Endothelial cell of umbilical vein (primary cell): ENCODE data around the gene ZNF146. TPM values are rescaled to one million over a fixed set of nuclear protein-coding genes. Genes with fewer than 3 reads are reported as not detected.

Experiments
- BruUV-seq: library from RNA; stranded (reverse); fragments of 400-500 nt; replicated peaks from 2 replicates; lab custom pipeline; 2021; lab: Mats Ljungman, UMichigan
- CTCF ChIA-PET: fragments of 300-600, 350-600 bp; sonication (Branson Sonifier 250); formaldehyde crosslinking; loops from one replicate; lab custom pipeline; 2021; ENCODE audit warnings: antibody characterized with exemption, inconsistent platforms; lab: Charles Lee
- POLR2A ChIA-PET: fragments of 300-600, 350-600 bp; sonication (Branson Sonifier 250); formaldehyde crosslinking; loops from one replicate; lab custom pipeline; 2021; ENCODE audit warnings: antibody characterized with exemption, inconsistent platforms; lab: Charles Lee
- DNase-seq: peaks from one replicate; pipeline ENCODE4 v3.0.0-alpha.2; 2011; ENCODE audit warnings: low read depth, low spot score
- FAIRE-seq: peaks from 2 replicates; lab custom pipeline; 2011; peaks lifted over from hg19 to GRCh38; lab: Jason Lieb, UNC
- H2AFZ ChIP-seq: 2 replicates; pipeline ENCODE4 v1.6.0; 2012; ENCODE audit warnings: low read depth, low read length, control low read depth, inconsistent platforms
- H3K27ac ChIP-seq: 2 replicates; pipeline ENCODE4 v1.5.1; 2011; ENCODE audit warnings: low read depth, mild to moderate bottlenecking, control low read depth, low read length, moderate library complexity; ENCODE audit not compliant: insufficient read depth
- H3K27me3 ChIP-seq, 2 experiments: 2 replicates each; pipeline versions ENCODE4 v1.6.0 to v1.6.1; 2011; ENCODE audit warnings: low read length in 2 of 2, mixed read lengths in 1 of 2; ENCODE audit not compliant: control insufficient read depth in 2 of 2, insufficient read depth in 2 of 2
- H3K36me3 ChIP-seq, 2 experiments: 2 replicates in 1 of 2; 3 replicates in 1 of 2; pipeline ENCODE4 v1.5.1; 2011; ENCODE audit warnings: low read length in 2 of 2, mild to moderate bottlenecking in 1 of 2, moderate library complexity in 1 of 2; ENCODE audit not compliant: control insufficient read depth in 2 of 2, insufficient read depth in 2 of 2; ENCODE audit errors: extremely low read depth in 1 of 2
- H3K4me1 ChIP-seq: 3 replicates; pipeline ENCODE4 v1.5.1; 2011; ENCODE audit warnings: mild to moderate bottlenecking, low read length; ENCODE audit not compliant: control insufficient read depth, insufficient read depth; ENCODE audit errors: extremely low read depth
- H3K4me2 ChIP-seq: 2 replicates; pipeline ENCODE4 v1.6.1; 2011; ENCODE audit warnings: low read length, control low read depth, mixed read lengths; ENCODE audit not compliant: insufficient read depth
- H3K4me3 ChIP-seq, 3 experiments: fragments of 200-600 bp in 1 of 3; sonication (generic), shearing (Covaris generic) in 1 of 3; replicated peaks in 1 of 3; 2 replicates each; pipeline ENCODE4 v1.5.1; 2011 to 2016; ENCODE audit warnings: control low read depth in 3 of 3, low read length in 3 of 3, mild to moderate bottlenecking in 2 of 3, inconsistent platforms in 1 of 3, low read depth in 1 of 3, moderate library complexity in 1 of 3; ENCODE audit not compliant: insufficient read depth in 1 of 3
- H3K79me2 ChIP-seq: 2 replicates; pipeline ENCODE4 v1.6.0; 2012; ENCODE audit warnings: low read length, inconsistent platforms; ENCODE audit not compliant: control insufficient read depth, insufficient read depth
- H3K9ac ChIP-seq: replicated peaks from 2 replicates; pipeline ENCODE3; 2011; ENCODE audit warnings: low read length, control low read depth; ENCODE audit not compliant: insufficient read depth; ENCODE audit errors: extremely low read depth
- H3K9me1 ChIP-seq: replicated peaks from 3 replicates; pipeline ENCODE4 v1.6.0; 2011; ENCODE audit warnings: mild to moderate bottlenecking, low read length; ENCODE audit not compliant: control insufficient read depth, insufficient read depth; ENCODE audit errors: extremely low read depth
- H3K9me3 ChIP-seq: replicated peaks from 2 replicates; pipeline ENCODE4 v1.5.1; 2012; ENCODE audit warnings: low read length, inconsistent platforms; ENCODE audit not compliant: control insufficient read depth, insufficient read depth
- H4K20me1 ChIP-seq: replicated peaks from 2 replicates; pipeline ENCODE3; 2011; ENCODE audit warnings: mild to moderate bottlenecking, low read length; ENCODE audit not compliant: control insufficient read depth, insufficient read depth; ENCODE audit errors: extremely low read depth
- EZH2 ChIP-seq: IDR thresholded peaks from 2 replicates; pipeline ENCODE4 v1.6.1; 2012; ENCODE audit warnings: borderline replicate concordance, low read depth, mild to moderate bottlenecking, moderate library complexity, low read length, inconsistent platforms; ENCODE audit not compliant: severe bottlenecking
- FOS ChIP-seq: IDR thresholded peaks from 2 replicates; pipeline ENCODE4 v1.6.1; 2011; ENCODE audit warnings: mild to moderate bottlenecking, low read length, moderate library complexity, borderline replicate concordance; ENCODE audit not compliant: insufficient read depth
- GATA2 ChIP-seq: IDR thresholded peaks from 2 replicates; pipeline ENCODE4 v1.7.0; 2011; ENCODE audit warnings: low read depth, mild to moderate bottlenecking, moderate library complexity, mixed read lengths, low read length; ENCODE audit not compliant: insufficient read length, insufficient read depth
- JUN ChIP-seq: IDR thresholded peaks from 2 replicates; pipeline ENCODE4 v1.6.1; 2011; ENCODE audit warnings: borderline replicate concordance, low read depth; ENCODE audit not compliant: insufficient read length, insufficient read depth
- MYC ChIP-seq: IDR thresholded peaks from one replicate; pipeline ENCODE4 v1.6.1; 2011; ENCODE audit warnings: mild to moderate bottlenecking, low read depth, low read length
- POLR2A ChIP-seq: IDR thresholded peaks from 2 replicates; pipeline ENCODE4 v1.6.1; 2012; ENCODE audit warnings: low read depth, mild to moderate bottlenecking, control low read depth, low read length
- POLR2AphosphoS5 ChIP-seq: IDR thresholded peaks from 2 replicates; pipeline ENCODE4 v1.6.1; 2012; ENCODE audit warnings: low read depth, mild to moderate bottlenecking, control low read depth, low read length, moderate library complexity; ENCODE audit not compliant: insufficient read depth
- dilution Hi-C: fragments of 300-500 bp; cut with MboI; formaldehyde crosslinking; loops from one replicate; pipeline ENCODE4 v1.15.0; 2019; ENCODE audit warnings: low sequenced_read_pairs; ENCODE audit not compliant: extremely low pct_ligation_motif_present
- intact Hi-C: fragments of 100-400 bp; cut with micrococcal nuclease; formaldehyde crosslinking; loops from one replicate; pipeline ENCODE4 v1.10.0; 2022
- polyA plus RNA-seq, 4 experiments: library from polyadenylated mRNA; depleted of rRNA in 3 of 4; stranded (reverse) in 3 of 4; unstranded in 1 of 4; fragments of >200 nt; gene quantifications; 2 replicates each; pipeline versions ENCODE4 v1.2.1 to v1.2.3, GENCODE V29; 2011 to 2012; ENCODE audit warnings: missing spikeins in 1 of 4
- total RNA-seq: library from RNA; stranded (reverse); gene quantifications from 2 replicates; pipeline ENCODE4 v1.2.3, GENCODE V29; 2021
- TF ChIP-seq, protein P1 (sequence below), 2 donors: IDR thresholded peaks; 1 replicate in 1 of 2; 2 replicates in 1 of 2; pipeline ENCODE4 v1.5.1; 2011; ENCODE audit warnings: low read length in 2 of 2, mild to moderate bottlenecking in 2 of 2, moderate library complexity in 2 of 2, control low read depth in 1 of 2, inconsistent platforms in 1 of 2, low read depth in 1 of 2; ENCODE audit not compliant: insufficient read depth in 1 of 2; ENCODE audit errors: extremely low read depth in 1 of 2
- TF ChIP-seq, protein P2 (sequence below): IDR thresholded peaks from 2 replicates; pipeline ENCODE4 v1.6.1; 2011; ENCODE audit not compliant: insufficient read depth, insufficient read length

Gene ZNF146
- total and polyA plus RNA-seq, 2 donors (not counting 3 experiments of a cell fraction or from before 2014, with no cell fraction given), result 17.8 to 63.3 TPM

DNA sequence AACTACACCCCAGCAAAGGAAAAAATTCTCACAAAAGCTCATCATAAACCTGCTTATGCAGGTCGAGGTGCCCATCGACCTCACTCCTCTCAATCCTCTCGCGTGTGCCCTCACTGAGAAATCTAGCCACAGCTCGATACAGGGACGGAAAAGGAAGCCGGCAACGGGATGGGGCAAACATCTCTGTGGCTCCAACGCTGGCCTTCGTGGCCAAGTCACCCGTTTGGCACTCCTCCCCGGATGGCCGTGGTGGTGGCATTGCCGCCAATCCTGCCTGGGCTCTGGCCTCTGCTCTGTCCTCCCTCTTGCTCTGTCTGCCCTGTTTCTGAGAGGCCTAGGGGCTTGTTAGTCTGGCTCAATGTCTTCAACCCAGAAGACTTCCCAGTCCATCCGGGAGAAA is 41.2 kb downstream of the ZNF146 start:
- Histone ChIP-seq H3K27ac (no peak overlapping the region), H3K9me3 (no peaks in the 10 kb centered on the region), H3K4me1 (no peaks in the 10 kb centered on the region), H3K36me3 (no peaks in the 10 kb centered on the region), H3K9ac (no peak overlapping the region), H3K27me3 (no peaks in the 10 kb centered on the region), H2AFZ (no peak overlapping the region), H3K79me2 (no peaks in the 10 kb centered on the region), H4K20me1 (no peaks in the 10 kb centered on the region), H3K4me3 (no peak overlapping the region), H3K9me1 (no peaks in the 10 kb centered on the region), H3K4me2 (no peak overlapping the region)
- intact Hi-C loops (no loop called here), dilution Hi-C loops (no loop called here)
- no TSS peak for BruUV-seq
- ChIA-PET POLR2A (no interaction called here), CTCF (no interaction called here)
- DNase-seq (no peak), FAIRE-seq (no peak)
- TF ChIP-seq, protein P1, sequence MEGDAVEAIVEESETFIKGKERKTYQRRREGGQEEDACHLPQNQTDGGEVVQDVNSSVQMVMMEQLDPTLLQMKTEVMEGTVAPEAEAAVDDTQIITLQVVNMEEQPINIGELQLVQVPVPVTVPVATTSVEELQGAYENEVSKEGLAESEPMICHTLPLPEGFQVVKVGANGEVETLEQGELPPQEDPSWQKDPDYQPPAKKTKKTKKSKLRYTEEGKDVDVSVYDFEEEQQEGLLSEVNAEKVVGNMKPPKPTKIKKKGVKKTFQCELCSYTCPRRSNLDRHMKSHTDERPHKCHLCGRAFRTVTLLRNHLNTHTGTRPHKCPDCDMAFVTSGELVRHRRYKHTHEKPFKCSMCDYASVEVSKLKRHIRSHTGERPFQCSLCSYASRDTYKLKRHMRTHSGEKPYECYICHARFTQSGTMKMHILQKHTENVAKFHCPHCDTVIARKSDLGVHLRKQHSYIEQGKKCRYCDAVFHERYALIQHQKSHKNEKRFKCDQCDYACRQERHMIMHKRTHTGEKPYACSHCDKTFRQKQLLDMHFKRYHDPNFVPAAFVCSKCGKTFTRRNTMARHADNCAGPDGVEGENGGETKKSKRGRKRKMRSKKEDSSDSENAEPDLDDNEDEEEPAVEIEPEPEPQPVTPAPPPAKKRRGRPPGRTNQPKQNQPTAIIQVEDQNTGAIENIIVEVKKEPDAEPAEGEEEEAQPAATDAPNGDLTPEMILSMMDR (IDR thresholded peaks at IDR 0.05; ENCODE audit: extremely low read depth in 1 of 2, insufficient read depth in 1 of 2, low read depth in 1 of 2, low read length in 2 of 2), result no peak
- TF ChIP-seq POLR2A, result no peak
- no peak for TF ChIP-seq POLR2AphosphoS5
- no peak for TF ChIP-seq GATA2
- TF ChIP-seq, protein P2, sequence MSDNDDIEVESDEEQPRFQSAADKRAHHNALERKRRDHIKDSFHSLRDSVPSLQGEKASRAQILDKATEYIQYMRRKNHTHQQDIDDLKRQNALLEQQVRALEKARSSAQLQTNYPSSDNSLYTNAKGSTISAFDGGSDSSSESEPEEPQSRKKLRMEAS, result no peak
- no peak for TF ChIP-seq JUN
- TF ChIP-seq FOS, result no peak
- no peak for TF ChIP-seq EZH2
- TF ChIP-seq MYC, result no peak
